SK-N-SH (cell line): Measurements from ENCODE around the gene DCST1.

Source experiments
- CTCF ChIP-seq: fragments of 200-600 bp; sonication (generic); IDR thresholded peaks from 2 replicates; pipeline ENCODE4 v1.6.1; 2017; ENCODE audit warnings: antibody characterized with exemption, mild to moderate bottlenecking, moderate library complexity
- EZH2phosphoT487 ChIP-seq: fragments of 200-600 bp; sonication (generic); IDR thresholded peaks from 2 replicates; pipeline ENCODE4 v1.6.1; 2017; ENCODE audit warnings: low read depth, mixed run types, mild to moderate bottlenecking, antibody characterized with exemption, moderate library complexity, borderline replicate concordance
- FOXM1 ChIP-seq: IDR thresholded peaks from 2 replicates; pipeline ENCODE4 v1.4.0; 2012; ENCODE audit warnings: low read depth, mild to moderate bottlenecking
- GABPA ChIP-seq: IDR thresholded peaks from 2 replicates; pipeline ENCODE4 v1.4.0; 2012; ENCODE audit warnings: low read depth, mild to moderate bottlenecking
- JUND ChIP-seq: IDR thresholded peaks from 2 replicates; pipeline ENCODE4 v1.4.0; 2012
- MAX ChIP-seq: IDR thresholded peaks from 2 replicates; pipeline ENCODE4 v1.4.0; 2012; ENCODE audit warnings: low read depth
- MXI1 ChIP-seq: IDR thresholded peaks from 2 replicates; pipeline ENCODE4 v1.6.1; 2012; ENCODE audit warnings: mild to moderate bottlenecking, low read depth, low read length, improper control_type of control experiment
- POLR2AphosphoS5 ChIP-seq: IDR thresholded peaks from 2 replicates; pipeline ENCODE4 v1.6.1; 2012; ENCODE audit warnings: low read depth, low read length
- RCOR1 ChIP-seq: fragments of 150-350 bp; IDR thresholded peaks from 2 replicates; pipeline ENCODE4 v1.6.1; 2017; ENCODE audit warnings: antibody characterized with exemption, low read length
- REST ChIP-seq: IDR thresholded peaks from 2 replicates; pipeline ENCODE4 v1.6.1; 2012; ENCODE audit warnings: mild to moderate bottlenecking, low read depth, low read length, moderate library complexity
- RFX5 ChIP-seq: IDR thresholded peaks from 2 replicates; pipeline ENCODE4 v1.6.1; 2012; ENCODE audit warnings: mild to moderate bottlenecking, improper control_type of control experiment, low read length
- TAF1 ChIP-seq: IDR thresholded peaks from 2 replicates; pipeline ENCODE4 v1.6.1; 2012; ENCODE audit warnings: low read depth, mild to moderate bottlenecking, low read length, moderate library complexity, borderline replicate concordance
- TCF12 ChIP-seq: IDR thresholded peaks from 2 replicates; pipeline ENCODE4 v1.4.0; 2012
- TEAD4 ChIP-seq: IDR thresholded peaks from 2 replicates; pipeline ENCODE4 v1.4.0; 2012; ENCODE audit warnings: mild to moderate bottlenecking, borderline replicate concordance; ENCODE audit not compliant: insufficient read depth

GRCh38 chr1:155071701-155072100 is 38.1 kb downstream of the DCST1 start:
- TF ChIP-seq POLR2AphosphoS5 (no peak), CTCF (no peak), TCF12 (no peak), REST (no peak), TAF1 (no peak), RCOR1 (no peak), MXI1 (no peak), RFX5 (no peak), FOXM1 (no peak), TEAD4 (no peak), EZH2phosphoT487 (no peak), GABPA (no peak), MAX (no peak), JUND (no peak)
